ENCODE data around the gene BSDC1. TPM values are rescaled to one million over a fixed set of nuclear protein-coding genes. Genes with fewer than 3 reads are reported as not detected.

BSDC1 gene
- total and polyA plus RNA-seq, 2 of the 13 experiments (the other 11 are each of a cell fraction or from before 2014, with no cell fraction given): 40.3 to 64.2 TPM

DNA sequence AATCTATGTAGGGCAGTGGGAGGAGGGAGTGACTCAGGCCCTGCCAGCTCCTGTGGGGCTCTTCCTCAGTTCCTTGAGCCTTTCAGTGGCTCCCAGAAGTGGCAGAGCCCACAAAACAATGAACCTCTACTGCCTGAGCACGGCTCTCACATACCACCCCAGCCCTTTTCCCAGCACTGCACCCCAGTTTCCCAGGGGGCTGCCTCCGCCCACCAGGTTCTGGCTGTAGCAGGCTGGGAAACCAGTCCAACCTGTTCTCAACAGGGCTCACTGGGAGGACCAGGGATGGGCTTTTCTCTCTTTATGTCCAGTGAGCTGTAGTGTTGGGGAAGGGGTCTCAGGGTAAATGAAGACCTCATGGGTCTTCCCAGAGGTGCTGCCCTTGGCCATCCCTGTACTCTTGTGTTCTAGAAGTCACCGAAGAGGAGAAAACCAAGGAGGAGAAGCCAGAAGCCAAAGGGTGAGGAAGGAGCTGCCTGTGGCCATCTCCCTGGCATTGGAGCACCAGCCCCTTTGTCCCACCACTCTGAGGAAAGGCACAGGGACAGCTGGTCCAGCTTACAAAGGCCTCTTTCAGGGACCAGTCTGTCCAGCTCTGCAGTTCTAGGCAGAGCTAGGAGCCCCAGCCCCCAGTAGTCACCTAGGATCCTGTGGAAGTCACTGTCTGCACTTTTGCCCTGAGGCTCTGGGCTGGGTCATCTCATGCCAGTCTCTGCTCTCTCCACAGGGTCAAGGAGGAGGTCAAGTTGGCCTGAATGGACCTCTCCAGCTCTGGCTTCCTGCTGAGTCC, 61.8 kb downstream of the BSDC1 start (continued):
- TF ChIP-seq, protein P1, sequence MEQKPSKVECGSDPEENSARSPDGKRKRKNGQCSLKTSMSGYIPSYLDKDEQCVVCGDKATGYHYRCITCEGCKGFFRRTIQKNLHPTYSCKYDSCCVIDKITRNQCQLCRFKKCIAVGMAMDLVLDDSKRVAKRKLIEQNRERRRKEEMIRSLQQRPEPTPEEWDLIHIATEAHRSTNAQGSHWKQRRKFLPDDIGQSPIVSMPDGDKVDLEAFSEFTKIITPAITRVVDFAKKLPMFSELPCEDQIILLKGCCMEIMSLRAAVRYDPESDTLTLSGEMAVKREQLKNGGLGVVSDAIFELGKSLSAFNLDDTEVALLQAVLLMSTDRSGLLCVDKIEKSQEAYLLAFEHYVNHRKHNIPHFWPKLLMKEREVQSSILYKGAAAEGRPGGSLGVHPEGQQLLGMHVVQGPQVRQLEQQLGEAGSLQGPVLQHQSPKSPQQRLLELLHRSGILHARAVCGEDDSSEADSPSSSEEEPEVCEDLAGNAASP (CRISPR knock-in tag; IDR thresholded peaks at IDR 0.05; ENCODE audit: borderline replicate concordance): no peak
- TF ChIP-seq ZFY (CRISPR knock-in tag; IDR thresholded peaks at IDR 0.05) (no peak), RBFOX2 (IDR thresholded peaks at IDR 0.05; ENCODE audit: low read depth, low read length) (peak; percentile 18), NRL (CRISPR knock-in tag; IDR thresholded peaks at IDR 0.05; ENCODE audit: borderline replicate concordance) (0 out of 2 replicates have a peak, but pooled peaks have one; percentile 18), HOXA3 (CRISPR knock-in tag; IDR thresholded peaks at IDR 0.05) (no peak), ZNF83 (CRISPR knock-in tag; IDR thresholded peaks at IDR 0.05; ENCODE audit: borderline replicate concordance) (no peak), AGO1 (IDR thresholded peaks at IDR 0.05; ENCODE audit: low read depth, low read length, poor library complexity, severe bottlenecking) (peak; percentile 52), ZNF850 (CRISPR knock-in tag; conservative IDR thresholded peaks at IDR 0.05) (no peak), MTA1 (CRISPR knock-in tag; IDR thresholded peaks at IDR 0.05; ENCODE audit: borderline replicate concordance) (no peak), ZNF124 (CRISPR knock-in tag; IDR thresholded peaks at IDR 0.05) (no peak), PHB2 (IDR thresholded peaks at IDR 0.05; ENCODE audit: partially characterized antibody) (no peak), RBM22 (optimal IDR thresholded peaks at IDR 0.05; ENCODE audit: low read length) (peak; percentile 90), KLF16 (CRISPR knock-in tag; IDR thresholded peaks at IDR 0.05) (no peak), POLR2AphosphoS2 (IDR thresholded peaks at IDR 0.05; ENCODE audit: low read depth, low read length) (0 out of 2 replicates have a peak, but pooled peaks have one; percentile 13), NONO (IDR thresholded peaks at IDR 0.05) (no peak), NONO (CRISPR knock-in tag; conservative IDR thresholded peaks at IDR 0.05) (no peak)
- TF ChIP-seq, protein P2, sequence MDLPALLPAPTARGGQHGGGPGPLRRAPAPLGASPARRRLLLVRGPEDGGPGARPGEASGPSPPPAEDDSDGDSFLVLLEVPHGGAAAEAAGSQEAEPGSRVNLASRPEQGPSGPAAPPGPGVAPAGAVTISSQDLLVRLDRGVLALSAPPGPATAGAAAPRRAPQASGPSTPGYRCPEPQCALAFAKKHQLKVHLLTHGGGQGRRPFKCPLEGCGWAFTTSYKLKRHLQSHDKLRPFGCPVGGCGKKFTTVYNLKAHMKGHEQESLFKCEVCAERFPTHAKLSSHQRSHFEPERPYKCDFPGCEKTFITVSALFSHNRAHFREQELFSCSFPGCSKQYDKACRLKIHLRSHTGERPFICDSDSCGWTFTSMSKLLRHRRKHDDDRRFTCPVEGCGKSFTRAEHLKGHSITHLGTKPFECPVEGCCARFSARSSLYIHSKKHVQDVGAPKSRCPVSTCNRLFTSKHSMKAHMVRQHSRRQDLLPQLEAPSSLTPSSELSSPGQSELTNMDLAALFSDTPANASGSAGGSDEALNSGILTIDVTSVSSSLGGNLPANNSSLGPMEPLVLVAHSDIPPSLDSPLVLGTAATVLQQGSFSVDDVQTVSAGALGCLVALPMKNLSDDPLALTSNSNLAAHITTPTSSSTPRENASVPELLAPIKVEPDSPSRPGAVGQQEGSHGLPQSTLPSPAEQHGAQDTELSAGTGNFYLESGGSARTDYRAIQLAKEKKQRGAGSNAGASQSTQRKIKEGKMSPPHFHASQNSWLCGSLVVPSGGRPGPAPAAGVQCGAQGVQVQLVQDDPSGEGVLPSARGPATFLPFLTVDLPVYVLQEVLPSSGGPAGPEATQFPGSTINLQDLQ (CRISPR knock-in tag; IDR thresholded peaks at IDR 0.05): no peak
- TF ChIP-seq, protein P3, sequence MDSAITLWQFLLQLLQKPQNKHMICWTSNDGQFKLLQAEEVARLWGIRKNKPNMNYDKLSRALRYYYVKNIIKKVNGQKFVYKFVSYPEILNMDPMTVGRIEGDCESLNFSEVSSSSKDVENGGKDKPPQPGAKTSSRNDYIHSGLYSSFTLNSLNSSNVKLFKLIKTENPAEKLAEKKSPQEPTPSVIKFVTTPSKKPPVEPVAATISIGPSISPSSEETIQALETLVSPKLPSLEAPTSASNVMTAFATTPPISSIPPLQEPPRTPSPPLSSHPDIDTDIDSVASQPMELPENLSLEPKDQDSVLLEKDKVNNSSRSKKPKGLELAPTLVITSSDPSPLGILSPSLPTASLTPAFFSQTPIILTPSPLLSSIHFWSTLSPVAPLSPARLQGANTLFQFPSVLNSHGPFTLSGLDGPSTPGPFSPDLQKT (CRISPR knock-in tag; IDR thresholded peaks at IDR 0.05; ENCODE audit: borderline replicate concordance): no peak

Data from HepG2 (cell line).